Measurements from ENCODE around the gene PDGFB. TPM values are rescaled to one million over a fixed set of nuclear protein-coding genes. Genes with fewer than 3 reads are reported as not detected.
A peak's percentile ranks its signal among the peaks of the same experiment; 100 is the strongest.

PDGFB gene
- total and polyA plus RNA-seq, 8 donors: 16.0 to 28.2 (median 23.3) TPM

GRCh38 chr22:39247361-39247760 lies 2.6 kb upstream of the PDGFB start:
- Histone ChIP-seq H3K9me3 (no peaks in the 10 kb centered on the region), H3K4me3 (no peak overlapping the region), H3K36me3 (no peaks in the 10 kb centered on the region), H3K27ac (no peak overlapping the region), H3K4me1 (peaks cover 4 to 49% of the 10 kb centered on the region in 2 donors), H3K27me3 (peaks cover 38 to 87% of the 10 kb centered on the region in 2 donors)
- intact Hi-C loops (cut with DNase I): loop anchor here in 1 of 2 donors (10.0 kb wide), 1 partner anchor 57 kb away; no protein-coding TSS in a partner anchor
- TF ChIP-seq CTCF (IDR thresholded peaks at IDR 0.05): no peak
- DNase-seq (no peak), ATAC-seq (no peak)

GRCh38 chr22:39246690-39247332 lies 2.0 kb upstream of the PDGFB start:
- no peak overlapping the region for H3K4me3 ChIP-seq
- peaks cover 38 to 87% of the 10 kb centered on the region in 2 donors for H3K27me3 ChIP-seq
- peaks cover 4 to 54% of the 10 kb centered on the region in 2 donors for H3K4me1 ChIP-seq
- no peaks in the 10 kb centered on the region for H3K36me3 ChIP-seq
- no peak for TF ChIP-seq CTCF (IDR thresholded peaks at IDR 0.05)
- ATAC-seq (no peak), DNase-seq (no peak)
- no peaks in the 10 kb centered on the region for H3K9me3 ChIP-seq
- H3K27ac ChIP-seq: no peak overlapping the region
- intact Hi-C loops (cut with DNase I): loop anchor here in 1 of 2 donors (10.0 kb wide), 1 partner anchor 58 kb away; no protein-coding TSS in a partner anchor

- ATAC-seq: no peak
- H3K4me1 ChIP-seq: peaks cover 4 to 60% of the 10 kb centered on the region in 2 donors
- TF ChIP-seq CTCF (IDR thresholded peaks at IDR 0.05): no peak
Measured at GRCh38 chr22:39246217-39246616, 1.4 kb upstream of the PDGFB start.

GRCh38 chr22:39245130-39246039 lies 603 bp upstream of the PDGFB start:
- peaks cover 38 to 87% of the 10 kb centered on the region in 2 donors for H3K27me3 ChIP-seq
- no peaks in the 10 kb centered on the region for H3K9me3 ChIP-seq
- H3K36me3 ChIP-seq: no peaks in the 10 kb centered on the region
- peak overlapping the region in 1 of 2 donors; percentile 54 for H3K4me3 ChIP-seq
- TF ChIP-seq CTCF (IDR thresholded peaks at IDR 0.05): no peak
- no peak overlapping the region for H3K27ac ChIP-seq
- ATAC-seq: no peak
- H3K4me1 ChIP-seq: peaks cover 4 to 67% of the 10 kb centered on the region in 2 donors
- intact Hi-C loops (cut with DNase I): loop anchor here in 1 of 2 donors (10.0 kb wide), 1 partner anchor 59 kb away; no protein-coding TSS in a partner anchor
- no peak for DNase-seq

More at GRCh38 chr22:39246217-39246616, 1.4 kb upstream of the PDGFB start:
- Histone ChIP-seq H3K4me3 (no peak overlapping the region), H3K9me3 (no peaks in the 10 kb centered on the region), H3K27me3 (peaks cover 38 to 87% of the 10 kb centered on the region in 2 donors), H3K27ac (no peak overlapping the region), H3K36me3 (no peaks in the 10 kb centered on the region)
- intact Hi-C loops (cut with DNase I): loop anchor here in 1 of 2 donors (10.0 kb wide), 1 partner anchor 59 kb away; no protein-coding TSS in a partner anchor
- DNase-seq: no peak

- Histone ChIP-seq H3K4me3 (peak overlapping the region; percentile 38 to 54), H3K27me3 (peaks cover 38 to 90% of the 10 kb centered on the region in 2 donors), H3K36me3 (no peaks in the 10 kb centered on the region), H3K4me1 (peaks cover 10 to 73% of the 10 kb centered on the region in 2 donors), H3K27ac (peak overlapping the region; percentile 44 to 73), H3K9me3 (no peaks in the 10 kb centered on the region)
- no peak for TF ChIP-seq CTCF (IDR thresholded peaks at IDR 0.05)
- DNase-seq (no peak), ATAC-seq (no peak)
- intact Hi-C loops (cut with DNase I): loop anchor here in 1 of 2 donors (10.0 kb wide), 1 partner anchor 61 kb away; no protein-coding TSS in a partner anchor
Measured at GRCh38 chr22:39244136-39244495, 666 bp downstream of the PDGFB start.
